ENCODE measurements around the gene LDLRAD4.

- TF ChIP-seq CTCF (IDR thresholded peaks at IDR 0.05) (no peak), POLR2AphosphoS5 (IDR thresholded peaks at IDR 0.05) (no peak), POLR2A (IDR thresholded peaks at IDR 0.05; ENCODE audit: low read depth) (no peak)
Measured at GRCh38 chr18:13499803-13500202, 281.2 kb downstream of the LDLRAD4 start.
